ENCODE results near the gene USP24.

- TF ChIP-seq CTCF (conservative IDR thresholded peaks at IDR 0.05; ENCODE audit: low read depth, low read length): no peak
- no peak for TF ChIP-seq EZH2 (IDR thresholded peaks at IDR 0.05; ENCODE audit: low read length, unreplicated experiment)
- TF ChIP-seq EZH2phosphoT487 (IDR thresholded peaks at IDR 0.05; ENCODE audit: borderline replicate concordance, low read length): no peak
Measured at GRCh38 chr1:55225228-55225627, 10.1 kb upstream of the USP24 start.

All from PC-3 (cell line).